ENCODE data around the gene RORC.

The RORC gene

DNA sequence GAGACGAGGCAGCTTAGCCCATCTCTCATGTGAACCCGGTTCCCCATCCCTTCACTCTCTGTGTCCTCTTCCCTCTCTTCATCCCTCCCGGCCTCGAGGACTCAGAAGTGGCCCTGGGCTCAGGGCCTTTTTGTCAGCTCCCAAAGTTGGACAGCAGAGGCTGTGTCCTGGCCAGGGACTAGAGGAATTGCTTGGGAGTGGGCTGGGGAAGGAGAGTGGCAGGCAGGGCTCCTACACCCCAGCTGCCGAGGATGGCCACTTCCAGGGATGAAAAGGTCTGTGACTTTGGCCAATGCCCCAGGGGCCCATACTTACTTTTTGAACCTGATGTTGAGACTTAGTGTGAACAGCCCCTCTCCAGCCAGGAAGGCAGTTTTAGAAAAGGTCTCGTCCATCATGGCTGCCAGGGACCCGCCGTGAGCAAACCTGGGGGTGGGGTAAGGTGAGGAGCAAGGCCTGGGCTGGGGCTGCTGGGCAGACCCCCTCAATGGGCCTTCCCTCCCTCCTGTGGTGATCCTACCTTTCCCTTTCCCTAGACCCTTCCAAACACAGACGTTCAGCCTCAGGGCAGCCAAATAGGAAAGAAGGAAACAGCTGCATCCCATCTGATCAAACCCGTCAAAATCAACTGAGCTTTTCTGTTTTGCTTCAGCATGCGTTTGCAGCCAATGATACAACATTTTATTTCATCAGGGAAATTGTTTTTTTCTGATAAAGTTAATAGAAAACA lies 16.4 kb upstream of the RORC start:
- no peak for DNase-seq

DNA sequence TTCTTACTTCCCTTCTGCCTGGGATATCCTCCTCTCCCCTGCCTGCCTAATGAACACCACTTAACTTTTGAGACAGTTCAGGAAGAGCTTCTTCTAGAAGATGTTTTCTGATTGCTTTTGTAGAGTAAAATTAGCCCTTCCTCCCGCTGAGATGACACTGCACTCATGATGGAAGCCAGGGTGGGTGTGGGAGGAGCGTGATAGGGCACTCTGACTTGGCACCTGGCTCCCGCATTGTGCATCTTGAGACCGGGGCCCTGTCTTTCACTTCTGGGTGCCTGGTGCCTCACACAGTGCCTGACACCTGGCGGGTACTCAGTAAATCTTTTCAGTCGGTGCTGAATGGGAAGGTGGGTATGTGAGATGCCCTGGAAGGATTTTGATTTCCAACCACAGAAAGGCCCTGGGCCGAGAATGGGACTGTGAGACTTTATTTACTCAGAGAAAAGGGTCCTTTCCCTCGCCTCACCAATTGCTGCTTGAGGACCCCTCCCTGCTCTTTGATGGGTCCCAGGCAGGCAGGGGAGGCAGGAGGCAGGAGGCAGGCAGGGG lies 15.2 kb upstream of the RORC start:
- DNase-seq, result no peak

DNA sequence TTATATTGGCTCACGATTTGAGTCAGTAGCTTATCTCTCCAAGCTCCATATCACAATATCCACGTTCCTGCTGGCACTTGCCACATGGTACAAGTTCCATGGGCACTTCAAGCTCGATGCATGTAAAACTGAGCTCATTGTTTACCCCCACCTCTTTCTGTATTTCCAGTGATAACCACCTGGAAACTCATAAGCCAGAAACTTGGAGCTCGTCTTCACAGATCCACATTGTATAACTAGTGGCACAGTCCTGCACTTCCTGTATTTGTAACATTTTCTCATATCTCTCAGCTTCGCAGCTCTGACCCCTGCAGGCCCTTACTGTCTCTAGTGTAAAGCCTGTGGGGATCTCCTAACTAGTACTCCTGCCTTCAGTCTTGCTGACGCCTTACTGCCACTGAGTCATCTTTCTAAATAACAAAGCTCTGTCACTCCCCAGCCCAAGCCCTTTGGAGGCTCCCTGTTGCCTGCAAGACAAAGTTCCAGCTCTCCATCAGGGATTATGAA lies 14.5 kb upstream of the RORC start:
- no peak for DNase-seq

DNA sequence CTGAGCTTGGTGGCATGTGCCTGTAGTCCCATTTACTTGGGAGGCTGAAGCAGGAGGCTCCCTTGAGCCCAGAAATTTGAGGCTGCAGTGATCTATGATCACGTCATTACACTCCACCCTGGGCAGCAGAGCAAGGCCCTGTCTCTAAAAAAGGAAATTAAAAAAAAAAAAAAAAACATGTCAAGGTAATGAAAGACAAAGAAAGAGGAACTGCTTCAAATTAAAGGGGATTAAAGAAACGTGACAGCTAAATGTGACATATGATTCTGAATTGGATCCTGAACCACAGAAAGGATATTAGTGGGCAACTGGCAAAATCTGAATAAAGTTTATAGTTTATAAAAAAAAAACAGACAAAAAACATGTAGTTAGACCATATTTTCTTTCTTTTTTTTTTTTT lies 11.8 kb upstream of the RORC start:
- DNase-seq, result no peak

DNA sequence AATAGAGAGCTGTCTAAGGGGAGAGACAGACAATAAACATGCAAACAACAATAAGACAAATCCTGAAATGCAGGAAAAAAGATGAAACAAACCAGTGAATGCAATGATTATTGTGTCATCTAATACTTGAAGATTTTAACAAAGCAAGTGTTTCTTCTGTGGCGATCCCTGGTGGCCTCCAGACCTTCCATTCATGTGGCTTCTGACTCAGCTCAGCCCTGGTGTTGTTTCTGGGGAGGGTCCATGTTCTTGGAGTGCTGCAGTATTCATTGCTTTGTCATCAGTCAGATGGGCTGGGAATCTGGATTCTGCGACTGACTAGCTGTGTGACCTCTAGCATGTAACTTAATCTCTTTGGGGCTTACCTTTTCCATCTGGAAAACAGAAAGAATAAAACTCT lies 9.5 kb upstream of the RORC start:
- no peak for DNase-seq

DNA sequence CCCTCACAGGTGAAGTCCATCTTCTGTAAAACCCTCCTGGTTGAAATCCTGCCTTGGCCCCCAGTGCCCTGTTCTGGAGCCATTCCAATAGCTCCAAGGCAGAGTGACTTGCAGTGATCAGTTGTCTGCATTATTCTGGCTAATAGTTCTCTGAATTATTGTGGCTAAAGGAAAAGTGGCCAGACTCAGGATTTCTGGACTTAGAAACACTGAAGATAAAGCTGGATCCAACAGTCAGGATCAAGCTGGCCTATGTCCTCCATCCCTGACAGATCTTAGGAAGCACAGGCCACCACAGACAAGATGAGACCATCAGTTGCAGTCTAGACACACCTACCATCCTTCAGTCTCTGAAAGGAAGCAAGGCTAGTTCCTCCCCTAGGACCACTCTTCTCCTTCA lies 8.8 kb upstream of the RORC start:
- no peak for DNase-seq

DNA sequence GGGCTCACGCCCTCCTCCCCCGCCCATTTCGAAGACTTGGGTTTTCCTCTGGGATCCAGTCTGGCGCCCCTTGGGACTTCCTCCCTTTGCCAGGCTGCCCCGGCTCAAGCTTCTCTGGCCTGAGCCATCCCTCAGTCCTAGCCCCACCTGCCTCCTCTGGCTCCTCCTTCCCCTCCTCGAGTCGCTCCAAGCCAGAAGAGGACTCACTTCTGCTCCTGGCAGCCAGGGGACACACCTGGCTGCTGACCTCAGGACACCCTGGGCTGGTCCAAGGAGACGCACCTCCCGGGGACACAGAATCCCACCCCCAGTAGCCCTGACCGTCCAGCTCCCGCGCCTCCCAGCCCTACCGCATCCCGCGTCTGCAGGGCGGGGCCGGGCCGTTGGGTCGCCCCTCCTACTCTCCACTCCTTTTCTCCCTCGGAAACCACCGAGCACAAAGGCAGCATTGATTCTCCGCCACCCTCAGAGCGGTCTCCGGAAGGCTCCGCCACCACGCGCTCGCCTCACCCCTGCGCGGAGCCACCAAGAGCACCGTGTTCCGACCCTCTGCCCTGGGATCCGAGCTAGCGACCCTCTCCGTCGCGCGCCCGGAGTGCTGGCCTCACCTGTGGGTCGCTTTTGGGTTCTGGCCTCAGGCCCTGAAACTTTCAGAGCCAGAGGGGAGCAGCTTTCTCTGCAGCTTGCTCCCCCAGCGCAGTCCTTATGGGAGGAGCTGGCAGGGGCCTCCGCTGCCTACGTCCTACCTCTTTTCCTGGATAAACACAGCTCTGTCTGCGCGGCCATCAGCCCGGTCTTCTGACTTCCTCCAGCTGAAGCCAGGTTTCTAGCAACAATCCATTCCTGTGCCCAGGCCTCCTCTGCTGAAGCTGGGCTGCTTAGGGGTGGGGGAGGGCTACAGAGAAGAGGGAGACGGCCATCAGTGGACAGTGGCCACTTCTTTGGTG lies 8.1 kb upstream of the RORC start, which contains the start of gene C2CD4D:
C2CD4D (minus strand) TSS at position 364 of the 947 bp plus-strand sequence. CDS start 831 bp downstream, outside the sequence.
- DNase-seq, result peak; percentile 70

DNA sequence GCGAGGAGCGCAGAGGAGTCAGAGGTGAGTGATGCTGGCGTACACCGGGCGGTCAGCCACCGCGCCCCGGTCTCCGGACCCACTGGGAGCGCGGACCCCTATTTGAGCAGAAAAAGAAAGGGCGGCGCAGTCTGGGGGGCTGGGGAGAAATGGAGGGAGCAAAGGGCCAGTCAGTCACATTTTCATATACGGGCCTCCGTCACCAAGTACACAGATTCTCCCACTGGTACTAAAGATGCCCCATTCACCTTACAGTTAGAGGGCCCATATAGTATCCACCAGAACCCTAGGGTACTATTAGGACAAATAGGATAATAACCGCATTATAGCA lies 7.4 kb upstream of the RORC start:
- no peak for DNase-seq

DNA sequence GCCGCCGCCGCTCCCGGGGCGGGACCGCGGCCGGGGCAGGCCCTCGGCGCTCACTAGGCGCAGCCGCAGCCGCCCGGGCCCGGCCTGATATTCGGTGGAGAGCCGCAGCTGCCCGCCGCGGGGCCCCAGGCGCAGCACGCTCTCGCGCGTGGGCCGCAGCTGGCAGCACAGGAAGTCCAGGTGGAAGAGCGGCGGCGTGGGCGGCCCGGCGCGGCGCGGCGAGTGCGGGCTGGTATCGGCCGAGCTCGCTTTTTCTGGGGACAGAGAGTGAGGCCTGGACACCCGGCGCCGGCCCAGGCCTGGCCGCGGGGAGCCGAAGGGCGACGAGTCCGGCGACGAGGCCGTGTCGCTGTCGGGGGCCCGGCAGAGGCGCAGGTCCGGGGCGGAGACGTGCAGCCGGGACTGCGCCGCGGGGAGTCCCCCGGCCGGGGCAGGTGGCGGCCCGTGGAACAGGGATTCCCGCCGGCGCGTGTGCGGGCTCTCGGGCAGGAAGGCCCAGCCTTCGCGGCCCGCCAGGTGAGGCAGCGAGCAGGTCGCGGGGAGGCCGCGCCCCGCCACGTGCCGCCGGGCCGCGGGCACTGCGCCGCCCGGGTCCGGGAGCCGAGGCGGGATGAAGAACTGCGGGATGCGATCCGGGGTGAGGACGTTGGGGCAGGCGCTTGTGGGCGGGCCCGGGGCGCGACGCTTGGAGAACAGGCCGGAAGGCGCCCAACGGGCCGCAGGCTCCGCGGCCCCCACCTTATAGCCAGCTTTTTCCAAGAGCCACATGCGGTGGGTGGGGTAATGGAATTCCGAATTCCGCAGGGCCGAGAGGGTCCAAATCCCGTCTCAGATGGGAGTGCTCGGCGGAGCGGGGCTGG lies 6.8 kb upstream of the RORC start:
- peak; percentile 11 for DNase-seq

DNA sequence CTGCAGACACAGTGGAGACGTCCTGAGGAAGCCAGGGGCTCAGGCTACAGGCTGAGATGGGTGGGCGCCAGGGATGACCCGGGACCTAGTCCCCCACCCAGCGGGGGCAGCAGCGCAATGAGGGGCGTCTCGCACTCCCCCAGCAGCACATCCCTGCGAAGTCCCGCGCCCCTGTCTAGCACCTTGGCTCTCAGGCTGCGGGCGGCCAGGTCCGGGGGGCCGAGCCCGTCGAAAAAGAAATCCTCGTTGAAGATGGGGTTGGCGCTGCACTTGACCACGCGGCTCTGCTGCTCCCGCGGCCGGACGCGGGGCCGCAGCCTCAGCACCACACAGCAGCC lies 6.3 kb upstream of the RORC start:
- DNase-seq, result no peak

DNA sequence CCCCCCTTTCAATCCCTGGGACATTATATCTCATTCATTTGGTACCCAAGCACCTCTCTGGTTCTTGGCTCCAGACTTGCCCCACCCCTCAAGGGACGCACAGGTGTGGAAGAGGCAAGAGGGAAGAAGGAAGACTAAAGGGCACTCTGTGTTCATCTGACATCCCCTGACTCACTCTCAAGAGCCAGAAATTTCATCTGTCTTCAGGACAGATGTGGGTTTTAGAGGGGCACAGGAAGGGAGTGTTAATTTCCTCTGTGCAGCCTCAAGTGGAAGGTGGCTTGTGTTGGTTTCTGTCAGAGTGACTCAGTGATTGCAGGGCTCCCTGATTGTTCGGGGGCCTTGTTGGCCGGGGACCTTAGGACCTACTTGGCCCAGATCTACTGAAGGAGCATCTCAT lies 5.6 kb upstream of the RORC start:
- DNase-seq, result no peak

DNA sequence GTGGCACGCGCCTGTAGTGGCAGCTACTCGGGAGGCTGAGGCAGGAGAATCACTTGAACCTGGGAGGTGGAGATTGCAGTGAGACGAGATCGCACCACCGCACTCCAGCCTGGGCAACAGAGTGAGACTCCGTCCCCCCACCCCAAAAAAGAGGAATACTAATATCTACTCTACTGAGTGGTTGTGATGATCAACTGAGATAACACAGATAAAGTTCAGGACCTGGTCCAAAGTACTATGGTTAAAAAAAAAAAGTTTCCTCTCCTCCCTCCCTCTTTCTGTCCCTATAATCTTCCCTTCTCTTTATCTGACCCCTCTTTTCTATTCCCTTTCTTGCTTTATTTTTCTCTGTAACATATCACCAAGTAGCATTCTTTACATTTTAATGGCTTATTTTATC lies 4.0 kb upstream of the RORC start:
- DNase-seq, result no peak

DNA sequence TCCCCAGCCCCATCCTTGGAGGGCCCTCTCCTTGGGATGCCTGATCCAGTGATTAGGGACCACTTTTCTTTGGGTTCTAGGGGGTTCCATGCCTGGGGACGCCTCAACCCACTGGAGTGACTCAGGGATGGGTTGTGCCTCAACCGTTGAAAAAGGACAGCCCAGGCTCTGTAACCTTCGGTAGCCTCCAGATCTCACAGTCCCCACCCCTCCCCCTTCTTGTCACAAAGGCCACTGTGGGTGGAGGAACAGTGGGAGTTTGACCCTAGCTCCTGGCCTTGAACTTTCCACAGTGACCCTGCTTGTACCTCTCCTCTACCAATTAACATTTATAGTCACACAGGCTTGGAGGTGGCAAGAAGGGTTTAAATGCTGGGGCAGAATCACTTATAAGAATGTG lies 2.6 kb upstream of the RORC start:
- no peak for DNase-seq

DNA sequence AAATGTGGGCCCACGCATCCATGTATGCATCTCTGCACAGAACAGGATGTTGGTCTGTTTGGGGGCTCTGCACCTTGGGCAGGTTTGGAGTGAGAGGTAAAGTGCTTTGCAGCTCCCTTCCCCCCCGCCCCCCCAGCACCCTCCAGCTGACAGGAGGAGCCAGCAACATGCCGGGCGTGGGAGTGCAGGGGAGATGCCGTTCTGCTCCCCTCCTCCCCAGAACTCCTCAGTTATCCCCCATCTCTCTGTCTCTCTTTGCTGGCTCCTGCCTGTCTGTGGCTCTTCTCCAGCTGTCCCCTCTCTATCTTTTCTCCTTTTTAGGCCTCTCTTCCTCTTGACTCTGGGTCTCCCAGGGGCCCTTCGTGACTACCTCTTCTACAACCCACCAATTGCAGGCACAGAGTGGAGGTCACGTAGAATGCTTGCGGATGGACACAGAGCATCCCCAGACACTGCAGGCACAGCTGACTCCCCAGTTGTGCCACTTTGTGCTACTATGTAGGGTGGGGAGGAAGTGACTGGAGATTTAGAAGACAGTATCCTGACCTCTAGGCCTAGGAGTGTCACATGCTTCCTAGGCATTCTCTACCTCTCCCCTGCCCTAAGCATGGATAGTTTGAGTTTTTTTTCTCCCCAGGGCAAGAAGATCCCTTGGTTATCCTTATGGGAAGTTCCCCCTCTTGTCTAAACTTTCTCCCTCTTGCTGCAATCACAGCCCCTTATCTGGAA lies 1.7 kb upstream of the RORC start:
- DNase-seq, result no peak

DNA sequence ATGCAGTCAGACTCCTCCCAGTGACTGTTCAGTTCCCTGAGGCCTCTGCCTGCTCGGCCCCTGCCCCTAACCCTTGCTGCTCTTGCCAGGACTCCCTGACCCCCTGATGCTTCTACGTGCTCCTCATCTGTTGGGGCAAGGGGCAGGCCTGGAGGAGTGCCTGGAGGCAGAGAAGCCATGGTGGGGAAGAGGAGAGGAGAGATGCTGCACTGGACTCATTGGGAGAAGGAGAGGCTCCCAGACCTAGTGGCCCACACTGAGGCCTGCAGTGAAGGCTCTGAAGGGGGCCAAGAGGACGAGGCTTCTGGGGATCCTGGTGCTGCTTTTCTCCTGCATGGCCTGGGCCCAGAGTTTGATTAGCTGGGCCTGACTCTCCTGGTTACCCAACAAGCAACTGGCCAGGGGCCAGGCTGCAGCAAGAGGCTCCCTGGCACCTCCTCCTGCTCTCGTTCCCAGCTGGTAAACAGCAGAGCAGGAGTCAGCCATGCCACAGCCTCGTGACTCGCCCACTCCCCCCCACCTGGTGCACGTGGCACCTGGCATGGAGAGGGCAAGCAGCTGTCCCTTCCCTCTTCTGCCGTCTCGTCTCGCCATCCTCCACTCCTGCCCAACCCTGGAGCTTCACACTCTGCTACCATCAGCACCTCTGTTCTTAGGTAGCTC lies 847 bp upstream of the RORC start:
- no peak for DNase-seq

DNA sequence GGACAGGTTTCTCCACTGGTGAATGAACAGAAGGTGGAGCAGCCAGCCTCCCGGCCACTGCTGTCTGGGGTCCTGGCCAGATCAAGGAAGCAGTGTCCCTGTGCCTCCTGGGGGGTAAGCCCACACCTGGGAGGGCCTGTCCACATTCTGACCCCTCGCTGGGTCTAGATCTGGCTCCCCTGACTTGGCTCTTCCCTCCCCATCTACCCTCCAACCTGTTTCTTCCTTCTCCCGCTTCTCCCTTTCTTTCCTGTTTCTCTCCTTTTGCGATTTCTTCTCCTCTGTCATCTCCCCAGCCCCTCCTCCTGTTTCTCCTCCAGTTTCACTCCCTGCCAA lies 378 bp downstream of the RORC start:
- DNase-seq, result no peak

DNA sequence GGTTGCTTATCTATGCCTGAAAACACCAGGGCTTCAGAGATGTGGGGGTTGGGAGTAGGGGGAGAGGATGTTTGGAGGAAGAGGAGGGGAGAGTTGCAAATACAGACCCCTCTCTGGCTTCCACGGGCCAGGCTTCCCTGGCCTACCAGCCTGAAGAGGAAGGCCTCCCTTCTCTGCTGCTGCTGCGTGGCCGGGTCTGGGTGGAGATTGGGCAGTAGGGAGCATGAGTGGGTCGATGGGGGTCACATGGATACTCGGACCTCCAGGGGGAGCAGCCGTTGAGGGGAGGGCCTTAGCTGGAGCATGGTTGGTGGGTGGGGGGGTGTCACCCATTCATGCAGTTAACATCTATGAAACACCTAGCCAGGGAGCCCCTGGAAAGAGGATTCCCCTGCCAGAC lies 1.5 kb downstream of the RORC start:
- no peak for DNase-seq

DNA sequence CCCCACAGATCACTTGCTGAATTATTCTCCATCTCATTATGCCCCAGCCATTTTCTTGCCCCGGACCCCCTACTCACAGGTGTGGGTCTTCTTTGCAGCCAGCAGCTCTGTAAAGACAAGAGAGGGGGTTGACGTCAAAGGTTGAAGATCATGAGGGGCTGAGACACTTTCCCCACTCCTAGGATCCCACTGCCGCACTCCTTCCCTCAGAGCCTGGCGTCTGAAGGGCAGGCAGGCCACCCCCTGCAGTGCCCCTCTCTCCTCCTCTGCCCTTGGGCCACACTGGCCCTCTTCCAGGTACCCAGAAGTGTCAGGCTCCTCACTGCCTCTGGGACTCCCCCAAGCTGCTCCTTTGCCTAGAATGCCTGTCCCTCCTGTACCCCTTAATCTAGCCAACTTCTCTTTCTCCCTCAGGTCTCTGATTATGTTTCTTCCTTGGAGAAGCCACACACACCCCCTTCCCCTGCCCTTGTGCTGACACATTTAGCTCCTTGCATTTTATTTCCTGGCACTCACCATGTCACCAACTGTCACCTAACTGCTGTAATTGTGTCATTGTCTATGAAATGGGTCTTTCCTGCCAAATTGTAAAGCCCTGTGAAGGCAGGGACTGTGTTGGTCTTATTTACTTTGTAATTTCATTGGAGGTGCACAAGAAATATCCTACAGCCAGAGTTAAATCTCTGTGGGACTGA lies 2.1 kb downstream of the RORC start:
- no peak for DNase-seq

DNA sequence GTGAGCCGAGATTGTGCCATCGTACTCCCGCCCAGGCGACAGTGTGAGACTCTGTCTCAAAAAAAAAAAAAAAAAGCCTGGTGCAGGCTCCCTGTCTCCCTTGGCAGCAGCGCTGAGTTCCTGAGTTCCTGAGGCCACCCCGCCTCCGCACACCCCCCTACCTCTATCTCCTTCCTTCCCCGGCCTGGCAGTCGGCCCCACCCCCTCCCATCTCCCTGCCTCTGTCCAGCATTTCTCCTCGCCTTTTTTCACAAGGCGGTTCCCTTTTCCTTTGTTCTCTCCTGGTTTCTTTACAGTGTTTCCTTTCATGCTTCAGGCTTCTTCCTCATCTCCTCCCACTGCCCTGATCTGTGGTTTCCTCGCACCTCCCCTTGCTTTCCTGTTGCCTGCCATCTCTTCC lies 2.7 kb downstream of the RORC start:
- DNase-seq, result no peak

DNA sequence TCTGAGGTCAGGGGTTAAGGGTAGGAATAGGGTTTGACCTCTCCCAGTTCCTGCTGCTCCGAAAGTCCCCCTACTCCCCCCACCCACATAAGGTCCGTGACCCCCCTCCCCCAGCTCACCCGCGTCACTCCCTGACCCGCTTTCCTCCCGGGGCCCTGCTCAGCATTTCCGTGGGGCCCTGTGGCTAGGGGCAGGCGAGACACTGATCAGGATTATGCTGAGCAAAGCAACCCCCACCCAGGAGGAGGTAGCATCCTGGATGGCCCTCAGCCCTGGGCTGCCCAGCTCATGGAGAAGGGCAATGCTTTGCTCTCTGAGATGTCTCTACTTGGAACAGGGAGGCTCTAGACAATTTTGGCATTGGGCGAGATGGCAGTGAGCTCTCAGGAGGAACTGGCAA lies 3.7 kb downstream of the RORC start:
- DNase-seq, result no peak

All from CD4-positive, alpha-beta T cell treated with Interferon gamma for 1 hour (primary cell).